HCT116 (cell line): ENCODE data around the gene ATF7.

Source experiments
- CTCF ChIP-seq, 3 experiments: fragments of 200-600 bp in 1 of 3; sonication (generic) in 1 of 3; IDR thresholded peaks in 2 of 3; conservative IDR thresholded peaks in 1 of 3; 2 replicates each; pipeline ENCODE4 v1.5.1; 2012 to 2017; ENCODE audit warnings: low read depth in 2 of 3, low read length in 2 of 3, antibody characterized with exemption in 1 of 3, borderline replicate concordance in 1 of 3, control low read depth in 1 of 3, mild to moderate bottlenecking in 1 of 3, mixed read lengths in 1 of 3, mixed run types in 1 of 3, moderate library complexity in 1 of 3; ENCODE audit not compliant: insufficient read depth in 1 of 3
- ELF1 ChIP-seq: IDR thresholded peaks from 2 replicates; pipeline ENCODE4 v1.6.1; 2012; ENCODE audit warnings: low read depth, borderline replicate concordance
- EZH2 ChIP-seq: fragments of 200-600 bp; sonication (generic); IDR thresholded peaks from 2 replicates; pipeline ENCODE4 v1.6.1; 2017; ENCODE audit warnings: antibody characterized with exemption, mixed run types
- JUND ChIP-seq: IDR thresholded peaks from 2 replicates; pipeline ENCODE4 v1.6.1; 2012
- MAX ChIP-seq: IDR thresholded peaks from 2 replicates; pipeline ENCODE4 v1.6.1; 2012
- POLR2AphosphoS5 ChIP-seq: IDR thresholded peaks from 2 replicates; pipeline ENCODE4 v1.6.1; 2011; ENCODE audit warnings: mild to moderate bottlenecking, low read depth, low read length, moderate library complexity

- TF ChIP-seq EZH2: no peak
- TF ChIP-seq CTCF (IDR thresholded peaks at IDR 0.05 in 2 of 3, conservative IDR thresholded peaks at IDR 0.05 in 1 of 3; ENCODE audit: borderline replicate concordance in 1 of 3, insufficient read depth in 1 of 3, low read depth in 2 of 3, low read length in 2 of 3): peak; percentile 25 to 53 (median 39); a peak in 5 of 6 replicates
- TF ChIP-seq POLR2AphosphoS5: no peak
- TF ChIP-seq JUND: no peak
- TF ChIP-seq ELF1: no peak
- TF ChIP-seq MAX: no peak
Observed at GRCh38 chr12:53476769-53477209, 149.4 kb downstream of the ATF7 start.
